ENCODE measurements around the gene HDAC10. TPM values are rescaled to one million over a fixed set of nuclear protein-coding genes. Genes with fewer than 3 reads are reported as not detected.

HDAC10 gene
- total RNA-seq, 1 donor from 2014 or later = 40.6 TPM

- no peak overlapping the region for H3K4me3 ChIP-seq (ENCODE audit: low read depth, low read length)
- DNase-seq (ENCODE audit: low read depth) = no peak
- TF ChIP-seq CTCF (conservative IDR thresholded peaks at IDR 0.05; ENCODE audit: low read depth, low read length) = no peak
These were observed 13.2 kb upstream of the HDAC10 start for GRCh38 chr22:50264104-50264745.

- no peak for TF ChIP-seq CTCF (conservative IDR thresholded peaks at IDR 0.05; ENCODE audit: low read depth, low read length)
- H3K4me3 ChIP-seq (ENCODE audit: low read depth, low read length) = no peak overlapping the region
- DNase-seq (ENCODE audit: low read depth) = no peak
These were observed 12.0 kb upstream of the HDAC10 start for GRCh38 chr22:50262973-50263617.

GRCh38 chr22:50262460-50262911 is 11.4 kb upstream of the HDAC10 start:
- H3K4me3 ChIP-seq (ENCODE audit: low read depth, low read length) = no peak overlapping the region
- no peak for DNase-seq (ENCODE audit: low read depth)
- TF ChIP-seq CTCF (conservative IDR thresholded peaks at IDR 0.05; ENCODE audit: low read depth, low read length) = no peak

- peak within 1 kb of the TSS; percentile 53 for H3K4me3 ChIP-seq (ENCODE audit: low read depth, low read length)
- no peak for DNase-seq (ENCODE audit: low read depth)
- TF ChIP-seq CTCF (conservative IDR thresholded peaks at IDR 0.05; ENCODE audit: low read depth, low read length) = no peak
These were observed 10.8 kb upstream of the HDAC10 start, which contains the start of gene MAPK12 for GRCh38 chr22:50261615-50262459. Gene MAPK12, minus strand, starts transcription at chr22:50261683. Its CDS starts 174 bp downstream, at chr22:50261509.

GRCh38 chr22:50260801-50261614 is 9.9 kb upstream of the HDAC10 start:
- DNase-seq (ENCODE audit: low read depth) = no peak
- no peak for TF ChIP-seq CTCF (conservative IDR thresholded peaks at IDR 0.05; ENCODE audit: low read depth, low read length)
- peak overlapping the region; percentile 53 for H3K4me3 ChIP-seq (ENCODE audit: low read depth, low read length)

GRCh38 chr22:50260434-50260800 is 9.4 kb upstream of the HDAC10 start:
- no peak for DNase-seq (ENCODE audit: low read depth)
- H3K4me3 ChIP-seq (ENCODE audit: low read depth, low read length) = peak overlapping the region; percentile 53
- TF ChIP-seq CTCF (conservative IDR thresholded peaks at IDR 0.05; ENCODE audit: low read depth, low read length) = no peak
